Heart left ventricle (tissue), 13 donors: ENCODE results near the gene SOBP.

Experiments
- CTCF ChIP-seq, 12 donors: fragments of 200-600 bp; sonication (generic) in 4 of 12; IDR thresholded peaks; one replicate each; pipeline versions ENCODE4 v1.5.0 to v1.8.0; 2018 to 2022; ENCODE audit warnings: antibody characterized with exemption in 12 of 12, mild to moderate bottlenecking in 5 of 12
- POLR2A ChIP-seq, 2 donors: fragments of 450-650 bp; IDR thresholded peaks; one replicate each; pipeline ENCODE4 v1.6.1; 2017; ENCODE audit warnings: antibody characterized with exemption in 2 of 2, mild to moderate bottlenecking in 2 of 2, moderate library complexity in 2 of 2
- donor health status: ischemic (EF 13 %, LVEDD 7.1; RV severe dilation, severe dysfunction).
- donor health status: DM: no; HTN: yes; CAD: no.
- donor health status: DM: no; HTN: no; CAD: no.
- donor health status: ischemic (EF 25% LVEDD 6.9; RV normal size, moderate dysfunction).
- donor health status: ischemic (EF 25% LVEDD 5.7; RV mildly dilated, moderate dysfunction).
- donor health status: ischemic (EF 35%, LVEDD 5.7; RV mildly dilated, moderate dysfunction).
- donor health status: nonischemic (EF 11% LVEDD 7.7; RV severe dilation, severe dysfunction).
- donor health status: DM: yes; HTN: yes; CAD: no.
- donor health status: PGD.
- donor health status: ischemic (EF 29% LVEDD 5.4; RV normal size, mild dysfunction).
- donor health status: nonischemic (EF 23%, LVEDD 6.1; RV moderate dilation, normal function).

- TF ChIP-seq CTCF (IDR thresholded peaks at IDR 0.05) (no peak), POLR2A (IDR thresholded peaks at IDR 0.05) (no peak)
Measured at GRCh38 chr6:107443608-107444267, 46.2 kb upstream of the SOBP start.
